Osteoblast (primary cell): ENCODE data around the gene PTRHD1. TPM values are rescaled to one million over a fixed set of nuclear protein-coding genes. Genes with fewer than 3 reads are reported as not detected.
A peak's percentile ranks its signal among the peaks of the same experiment; 100 is the strongest.

Experiments
- DNase-seq: peaks from one replicate; pipeline ENCODE4 v3.0.0; 2011; ENCODE audit warnings: low spot score, mixed read lengths; ENCODE audit not compliant: insufficient read length; ENCODE audit errors: missing footprints
- H2AFZ ChIP-seq: 2 replicates; pipeline ENCODE4 v1.6.0; 2011; ENCODE audit warnings: mild to moderate bottlenecking, low read length
- H3K27ac ChIP-seq: 2 replicates; pipeline ENCODE4 v1.5.1; 2011; ENCODE audit warnings: mild to moderate bottlenecking, low read depth, low read length, moderate library complexity
- H3K27me3 ChIP-seq: 2 replicates; pipeline ENCODE4 v1.6.0; 2012; ENCODE audit warnings: mild to moderate bottlenecking, control low read depth, inconsistent platforms, low read length, moderate library complexity; ENCODE audit not compliant: insufficient read depth
- H3K36me3 ChIP-seq: 2 replicates; pipeline ENCODE4 v1.5.1; 2011; ENCODE audit warnings: mild to moderate bottlenecking, low read length, control low read depth, moderate library complexity; ENCODE audit not compliant: insufficient read depth
- H3K4me1 ChIP-seq: 2 replicates; pipeline ENCODE4 v1.5.1; 2011; ENCODE audit warnings: mild to moderate bottlenecking, low read length, control low read depth, moderate library complexity; ENCODE audit not compliant: insufficient read depth
- H3K4me2 ChIP-seq: 2 replicates; pipeline ENCODE4 v1.6.0; 2011; ENCODE audit warnings: mild to moderate bottlenecking, low read length; ENCODE audit not compliant: insufficient read depth
- H3K4me3 ChIP-seq: fragments of 200-600 bp; sonication (generic); 3 replicates; pipeline ENCODE4 v1.5.1; 2012; ENCODE audit warnings: mild to moderate bottlenecking, low read length, inconsistent platforms; ENCODE audit not compliant: insufficient read depth
- H3K79me2 ChIP-seq: 2 replicates; pipeline ENCODE4 v1.6.0; 2012; ENCODE audit warnings: mild to moderate bottlenecking, low read length, control low read depth, inconsistent platforms; ENCODE audit not compliant: insufficient read depth
- H3K9me3 ChIP-seq: 2 replicates; pipeline ENCODE4 v1.5.1; 2011; ENCODE audit warnings: low read depth, low read length, control low read depth
- H4K20me1 ChIP-seq: 2 replicates; pipeline ENCODE4 v1.6.0; 2012; ENCODE audit warnings: mild to moderate bottlenecking, low read length, control low read depth; ENCODE audit not compliant: insufficient read depth
- total RNA-seq: library from RNA; depleted of rRNA; stranded (reverse); fragments of >200 nt; gene quantifications from 2 replicates; pipeline ENCODE4 v1.2.3, GENCODE V29; 2012
- TF ChIP-seq, protein P1 (sequence below): IDR thresholded peaks from 2 replicates; pipeline ENCODE4 v1.5.1; 2011; ENCODE audit warnings: mild to moderate bottlenecking, low read depth, low read length, moderate library complexity; ENCODE audit errors: extremely low read depth

The PTRHD1 gene
- 21.5 and 25.0 TPM in 2 replicates for total RNA-seq

DNA sequence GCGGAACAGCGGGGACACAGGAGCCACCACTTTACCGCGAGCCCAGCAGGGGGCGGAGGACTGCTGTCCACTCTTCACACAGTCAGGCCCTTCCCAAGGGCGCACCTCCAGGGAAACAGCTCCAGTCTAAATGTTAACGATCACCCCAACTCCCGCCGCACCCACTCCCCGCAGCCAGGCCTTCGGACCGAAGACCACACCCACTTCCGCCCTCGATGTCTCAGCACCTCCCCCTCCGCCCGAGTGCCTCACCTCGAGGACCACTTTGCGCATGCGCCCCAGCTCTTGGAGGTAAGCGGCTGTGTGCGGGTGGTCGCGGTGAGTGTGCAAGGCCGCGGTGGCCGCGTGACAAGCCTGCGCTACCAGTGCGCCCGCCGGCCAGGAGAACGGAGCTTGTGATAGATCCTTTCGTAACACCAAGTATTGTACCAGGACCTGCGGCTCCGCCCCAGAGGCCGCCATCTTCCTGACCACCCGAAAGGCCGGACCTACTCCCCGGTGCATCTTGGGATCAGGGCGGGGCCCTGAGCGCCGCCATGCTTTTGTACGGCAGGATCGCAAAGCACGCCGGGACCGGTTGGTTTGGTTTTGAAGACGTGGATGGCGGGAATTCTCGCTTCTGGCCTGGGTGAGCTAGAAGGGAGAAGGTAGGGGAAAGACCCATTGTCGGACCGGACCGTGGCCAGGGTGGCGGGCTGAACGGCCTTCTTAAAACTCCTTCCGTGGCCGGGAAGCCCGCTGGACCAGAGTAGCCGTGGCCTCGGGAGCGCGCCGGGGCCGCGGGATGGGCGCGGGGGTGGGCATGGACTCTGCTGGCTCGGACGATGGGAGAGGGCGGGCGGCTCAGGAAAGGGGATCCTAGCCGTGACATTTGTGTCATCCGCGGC lies at the start of gene PTRHD1, which contains the start of gene CENPO:
Gene PTRHD1 (minus strand): TSS at position 518 of the 887 bp plus-strand sequence. CDS start 14 bp downstream, at position 504.
Gene CENPO (plus strand): TSS at position 552 of the 887 bp plus-strand sequence. CDS start 495 bp downstream, outside the sequence.
- Histone ChIP-seq H3K4me3 (peak within 1 kb of the TSS; percentile 89), H3K27me3 (no peaks in the 10 kb centered on the region), H2AFZ (peak within 1 kb of the TSS; percentile 91), H3K4me2 (peak within 1 kb of the TSS; percentile 82), H3K27ac (peak within 1 kb of the TSS; percentile 96), H3K36me3 (peaks cover 8% of the 10 kb centered on the region), H3K79me2 (peaks cover 48% of the 10 kb centered on the region), H3K9me3 (no peaks in the 10 kb centered on the region), H3K4me1 (peaks cover 14% of the 10 kb centered on the region), H4K20me1 (no peaks in the 10 kb centered on the region)
- peak; percentile 95 for DNase-seq
- TF ChIP-seq, protein P1, sequence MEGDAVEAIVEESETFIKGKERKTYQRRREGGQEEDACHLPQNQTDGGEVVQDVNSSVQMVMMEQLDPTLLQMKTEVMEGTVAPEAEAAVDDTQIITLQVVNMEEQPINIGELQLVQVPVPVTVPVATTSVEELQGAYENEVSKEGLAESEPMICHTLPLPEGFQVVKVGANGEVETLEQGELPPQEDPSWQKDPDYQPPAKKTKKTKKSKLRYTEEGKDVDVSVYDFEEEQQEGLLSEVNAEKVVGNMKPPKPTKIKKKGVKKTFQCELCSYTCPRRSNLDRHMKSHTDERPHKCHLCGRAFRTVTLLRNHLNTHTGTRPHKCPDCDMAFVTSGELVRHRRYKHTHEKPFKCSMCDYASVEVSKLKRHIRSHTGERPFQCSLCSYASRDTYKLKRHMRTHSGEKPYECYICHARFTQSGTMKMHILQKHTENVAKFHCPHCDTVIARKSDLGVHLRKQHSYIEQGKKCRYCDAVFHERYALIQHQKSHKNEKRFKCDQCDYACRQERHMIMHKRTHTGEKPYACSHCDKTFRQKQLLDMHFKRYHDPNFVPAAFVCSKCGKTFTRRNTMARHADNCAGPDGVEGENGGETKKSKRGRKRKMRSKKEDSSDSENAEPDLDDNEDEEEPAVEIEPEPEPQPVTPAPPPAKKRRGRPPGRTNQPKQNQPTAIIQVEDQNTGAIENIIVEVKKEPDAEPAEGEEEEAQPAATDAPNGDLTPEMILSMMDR = peak; percentile 66

DNA sequence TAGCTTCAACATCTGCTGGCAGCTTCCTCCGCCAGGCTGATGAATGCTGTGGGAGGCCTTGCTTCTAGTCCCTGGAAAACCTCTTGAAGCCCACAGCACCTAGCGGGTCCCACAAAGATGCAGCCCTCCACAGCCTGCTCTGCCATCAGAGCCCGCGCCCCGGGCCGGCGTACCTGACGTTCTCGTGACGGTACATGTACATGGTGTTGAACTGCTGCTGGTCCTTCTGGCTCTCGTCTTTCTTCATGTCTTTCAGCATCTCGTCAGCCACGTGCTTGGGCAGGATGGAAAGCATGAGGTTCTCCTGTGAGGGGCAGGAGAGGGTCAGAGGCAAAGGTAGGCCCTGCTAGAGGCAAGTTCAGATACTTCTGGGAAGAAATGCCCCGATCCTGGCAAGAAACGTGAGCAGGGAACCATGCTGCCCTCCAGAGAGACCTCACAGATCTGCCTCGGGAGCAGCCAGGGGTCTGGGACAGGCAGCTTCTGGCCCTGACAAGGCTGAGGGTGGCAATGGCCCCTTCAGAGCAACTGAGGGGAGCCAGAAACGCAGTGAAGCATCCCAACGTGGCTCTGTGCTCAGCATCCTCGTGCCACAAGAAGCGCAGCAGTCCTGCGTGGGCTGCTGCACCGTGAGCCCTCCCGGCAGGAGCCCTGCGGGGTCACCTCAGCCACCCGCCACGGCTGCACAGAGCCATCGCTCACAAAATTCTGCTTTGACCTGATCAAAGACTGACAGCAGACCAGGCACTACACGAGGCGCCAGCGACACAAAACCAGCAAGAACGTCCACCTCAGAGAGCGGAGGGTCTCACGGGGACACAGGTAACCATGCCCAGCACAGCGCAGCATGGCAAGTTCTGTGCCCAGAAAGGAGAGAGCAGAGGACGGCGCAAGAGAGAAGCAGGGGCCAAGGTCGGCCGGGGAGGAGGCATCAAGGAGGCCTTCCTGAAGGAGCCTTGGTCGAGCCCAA lies 49.2 kb upstream of the PTRHD1 start:
- peak; percentile 81 for DNase-seq
- no peak overlapping the region for H3K4me3 ChIP-seq
- no peak overlapping the region for H3K4me2 ChIP-seq
- no peaks in the 10 kb centered on the region for H3K4me1 ChIP-seq
- no peak overlapping the region for H3K27ac ChIP-seq
- H3K36me3 ChIP-seq = no peaks in the 10 kb centered on the region
- H4K20me1 ChIP-seq = no peaks in the 10 kb centered on the region
- TF ChIP-seq, protein P1 = no peak
- no peaks in the 10 kb centered on the region for H3K79me2 ChIP-seq
- H3K9me3 ChIP-seq = no peaks in the 10 kb centered on the region
- no peaks in the 10 kb centered on the region for H3K27me3 ChIP-seq
- no peak overlapping the region for H2AFZ ChIP-seq

GRCh38 chr2:24840962-24841945 lies 48.1 kb upstream of the PTRHD1 start:
- Histone ChIP-seq H3K4me3 (no peak overlapping the region), H3K4me2 (no peak overlapping the region), H3K9me3 (no peaks in the 10 kb centered on the region), H2AFZ (no peak overlapping the region), H3K27ac (no peak overlapping the region), H3K27me3 (no peaks in the 10 kb centered on the region), H4K20me1 (no peaks in the 10 kb centered on the region), H3K79me2 (no peaks in the 10 kb centered on the region), H3K4me1 (no peaks in the 10 kb centered on the region), H3K36me3 (no peaks in the 10 kb centered on the region)
- TF ChIP-seq, protein P1 = no peak
- DNase-seq = peak; percentile 58
